Mammary epithelial cell (primary cell): ENCODE data around the gene C1orf56.

Experiments
- EZH2 ChIP-seq: IDR thresholded peaks from 2 replicates; pipeline ENCODE4 v1.6.1; 2012; ENCODE audit warnings: low read length, inconsistent platforms, borderline replicate concordance
- TF ChIP-seq, protein P1 (sequence below), 2 donors: IDR thresholded peaks in 1 of 2; conservative IDR thresholded peaks in 1 of 2; 2 replicates each; pipeline ENCODE4 v1.5.1; 2011 to 2012; ENCODE audit warnings: inconsistent platforms in 2 of 2, low read length in 2 of 2, mild to moderate bottlenecking in 2 of 2, control low read depth in 1 of 2, low read depth in 1 of 2; ENCODE audit not compliant: insufficient read depth in 1 of 2; ENCODE audit errors: extremely low read depth in 1 of 2

DNA sequence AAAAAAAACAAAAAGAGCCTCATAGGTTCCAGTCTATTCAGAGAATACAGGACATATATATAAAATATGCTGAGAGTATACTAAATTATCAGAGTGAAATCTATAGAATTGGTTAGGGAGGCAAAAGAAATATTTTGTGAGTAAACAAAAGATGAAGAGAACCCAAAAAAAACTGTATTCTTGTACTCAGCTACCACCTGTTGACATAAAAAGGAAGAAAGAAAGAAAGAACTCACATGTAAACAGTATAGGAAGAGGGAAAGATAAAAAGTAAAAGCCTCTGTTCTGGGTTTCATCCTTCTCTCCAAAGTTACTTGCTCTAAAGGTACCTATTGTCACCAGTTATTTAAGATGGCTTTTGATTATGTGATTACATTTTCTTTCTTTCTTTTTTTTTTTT, 21.1 kb upstream of the C1orf56 start:
- TF ChIP-seq, protein P1, sequence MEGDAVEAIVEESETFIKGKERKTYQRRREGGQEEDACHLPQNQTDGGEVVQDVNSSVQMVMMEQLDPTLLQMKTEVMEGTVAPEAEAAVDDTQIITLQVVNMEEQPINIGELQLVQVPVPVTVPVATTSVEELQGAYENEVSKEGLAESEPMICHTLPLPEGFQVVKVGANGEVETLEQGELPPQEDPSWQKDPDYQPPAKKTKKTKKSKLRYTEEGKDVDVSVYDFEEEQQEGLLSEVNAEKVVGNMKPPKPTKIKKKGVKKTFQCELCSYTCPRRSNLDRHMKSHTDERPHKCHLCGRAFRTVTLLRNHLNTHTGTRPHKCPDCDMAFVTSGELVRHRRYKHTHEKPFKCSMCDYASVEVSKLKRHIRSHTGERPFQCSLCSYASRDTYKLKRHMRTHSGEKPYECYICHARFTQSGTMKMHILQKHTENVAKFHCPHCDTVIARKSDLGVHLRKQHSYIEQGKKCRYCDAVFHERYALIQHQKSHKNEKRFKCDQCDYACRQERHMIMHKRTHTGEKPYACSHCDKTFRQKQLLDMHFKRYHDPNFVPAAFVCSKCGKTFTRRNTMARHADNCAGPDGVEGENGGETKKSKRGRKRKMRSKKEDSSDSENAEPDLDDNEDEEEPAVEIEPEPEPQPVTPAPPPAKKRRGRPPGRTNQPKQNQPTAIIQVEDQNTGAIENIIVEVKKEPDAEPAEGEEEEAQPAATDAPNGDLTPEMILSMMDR (conservative IDR thresholded peaks at IDR 0.05 in 1 of 2, IDR thresholded peaks at IDR 0.05 in 1 of 2; ENCODE audit: extremely low read depth in 1 of 2, insufficient read depth in 1 of 2, low read depth in 1 of 2, low read length in 2 of 2), result no peak
- no peak for TF ChIP-seq EZH2
